22Rv1 (cell line): ENCODE results near the gene NOX5.

ENCODE experiments used
- CTCF ChIP-seq: fragments of 450-650 bp; IDR thresholded peaks from 2 replicates; pipeline ENCODE4 v1.5.1; 2017; ENCODE audit warnings: mild to moderate bottlenecking
- ZFX ChIP-seq: fragments of 450-650 bp; IDR thresholded peaks from 2 replicates; pipeline ENCODE4 v1.6.1; 2017; ENCODE audit warnings: antibody characterized with exemption, borderline replicate concordance

- no peak for TF ChIP-seq CTCF
- TF ChIP-seq ZFX: no peak
Measured at GRCh38 chr15:69013726-69014406, 629 bp upstream of the NOX5 start.
